Measurements from ENCODE around the gene EGFL7. TPM values are rescaled to one million over a fixed set of nuclear protein-coding genes. Genes with fewer than 3 reads are reported as not detected.

EGFL7 gene
- total RNA-seq, 1 experiment from 2014 or later = 54.6 TPM

- H3K36me3 Mint-ChIP-seq = no peaks in the 10 kb centered on the region
- H3K4me3 Mint-ChIP-seq = no peak overlapping the region
- H3K9me3 Mint-ChIP-seq = no peaks in the 10 kb centered on the region
- no peaks in the 10 kb centered on the region for H3K4me1 Mint-ChIP-seq
- POLR2A ChIA-PET = no interaction called here
- DNase-seq (ENCODE audit: low spot score) (no peak), ATAC-seq (no peak)
- no peak for TF ChIP-seq ESRRA (CRISPR knock-in tag; IDR thresholded peaks at IDR 0.05; ENCODE audit: borderline replicate concordance)
- no peak for TF ChIP-seq TP53 (CRISPR knock-in tag; IDR thresholded peaks at IDR 0.05)
- no peak for TF ChIP-seq ZNF532 (CRISPR knock-in tag; IDR thresholded peaks at IDR 0.05; ENCODE audit: borderline replicate concordance)
- TF ChIP-seq USF1 (CRISPR knock-in tag; IDR thresholded peaks at IDR 0.05) = no peak
- TF ChIP-seq SMAD4 (CRISPR knock-in tag; IDR thresholded peaks at IDR 0.05) = no peak
- TF ChIP-seq RORB (CRISPR knock-in tag; IDR thresholded peaks at IDR 0.05) = no peak
- no peak for TF ChIP-seq SOX15 (CRISPR knock-in tag; IDR thresholded peaks at IDR 0.05)
- no peak for TF ChIP-seq ERG (CRISPR knock-in tag; IDR thresholded peaks at IDR 0.05)
- no peak for TF ChIP-seq EMX1 (CRISPR knock-in tag; IDR thresholded peaks at IDR 0.05)
- TF ChIP-seq JUN (CRISPR knock-in tag; IDR thresholded peaks at IDR 0.05) = no peak
- no peak for TF ChIP-seq ZNF317 (CRISPR knock-in tag; IDR thresholded peaks at IDR 0.05; ENCODE audit: borderline replicate concordance, low read depth)
- no peak for TF ChIP-seq NR1H2 (CRISPR knock-in tag; IDR thresholded peaks at IDR 0.05)
- TF ChIP-seq ZSCAN18 (CRISPR knock-in tag; IDR thresholded peaks at IDR 0.05) = no peak
- no peak for TF ChIP-seq USF2 (CRISPR knock-in tag; IDR thresholded peaks at IDR 0.05)
- no peak for TF ChIP-seq AR (CRISPR knock-in tag; IDR thresholded peaks at IDR 0.05)
- TF ChIP-seq STAT6 (CRISPR knock-in tag; conservative IDR thresholded peaks at IDR 0.05; ENCODE audit: low read depth) = no peak
- no peak for TF ChIP-seq CREB1 (CRISPR knock-in tag; IDR thresholded peaks at IDR 0.05)
- TF ChIP-seq ZNF416 (CRISPR knock-in tag; IDR thresholded peaks at IDR 0.05) = no peak
- CTCF ChIA-PET = no interaction called here
- no peaks in the 10 kb centered on the region for H3K27me3 Mint-ChIP-seq (ENCODE audit: low read depth)
- no peak overlapping the region for H3K27ac Mint-ChIP-seq
Observed at GRCh38 chr9:136621019-136621733, 41.5 kb upstream of the EGFL7 start.
